ENCODE measurements around the gene METTL27. TPM values are rescaled to one million over a fixed set of nuclear protein-coding genes. Genes with fewer than 3 reads are reported as not detected.
"Not testable (repeated sequence)": the region's sequence is repeated elsewhere in the genome, so short reads cannot be mapped to it uniquely, and the experiment has no call there.

METTL27 gene
- total RNA-seq, 1 experiment from 2014 or later = 4.3 TPM

DNA sequence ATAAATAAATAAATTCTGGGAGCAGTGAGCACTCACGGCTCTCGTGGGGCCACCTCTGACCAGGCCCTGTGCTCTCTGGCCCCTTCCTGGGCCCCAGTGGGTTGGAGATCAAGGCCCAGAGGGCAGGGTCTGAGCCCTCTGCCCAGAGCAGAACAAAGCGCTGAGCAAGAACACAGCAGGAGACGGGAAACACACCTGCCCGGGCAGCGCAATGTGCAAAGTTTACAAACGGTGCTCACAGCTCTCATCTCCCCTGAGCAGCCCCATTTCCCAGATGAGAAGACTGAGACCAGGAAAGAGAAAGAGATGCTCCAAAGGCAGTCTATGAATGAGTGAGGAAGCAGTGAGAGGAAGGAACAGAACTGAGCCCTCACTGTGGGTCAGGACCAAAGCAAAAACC lies 3.0 kb downstream of the METTL27 start:
- H3K9me3 Mint-ChIP-seq = no peaks in the 10 kb centered on the region
- H3K27ac Mint-ChIP-seq = no peak overlapping the region
- H3K27me3 Mint-ChIP-seq (ENCODE audit: low read depth) = no peaks in the 10 kb centered on the region; the same call in 1 of the 2 replicates
- H3K4me1 Mint-ChIP-seq = peaks cover 25% of the 10 kb centered on the region
- no peaks in the 10 kb centered on the region for H3K36me3 Mint-ChIP-seq
- POLR2A ChIA-PET = interaction anchor here (1.3 kb wide), 1 partner anchor 12 kb away, joined by 5 read pairs; no protein-coding TSS in a partner anchor
- DNase-seq (ENCODE audit: low spot score) (no peak), ATAC-seq (no peak)
- no peak overlapping the region for H3K4me3 Mint-ChIP-seq
- TF ChIP-seq NFE2L1 (CRISPR knock-in tag; IDR thresholded peaks at IDR 0.05) (no peak), NFYB (CRISPR knock-in tag; conservative IDR thresholded peaks at IDR 0.05; ENCODE audit: low read depth) (no peak), ZNF416 (CRISPR knock-in tag; IDR thresholded peaks at IDR 0.05) (no peak), ZNF232 (CRISPR knock-in tag; IDR thresholded peaks at IDR 0.05) (no peak), SMAD3 (CRISPR knock-in tag; IDR thresholded peaks at IDR 0.05; ENCODE audit: borderline replicate concordance) (no peak), CREM (CRISPR knock-in tag; IDR thresholded peaks at IDR 0.05) (no peak), SOX15 (CRISPR knock-in tag; IDR thresholded peaks at IDR 0.05) (no peak), TEAD4 (CRISPR knock-in tag; IDR thresholded peaks at IDR 0.05) (no peak)
- TF ChIP-seq, protein P1, sequence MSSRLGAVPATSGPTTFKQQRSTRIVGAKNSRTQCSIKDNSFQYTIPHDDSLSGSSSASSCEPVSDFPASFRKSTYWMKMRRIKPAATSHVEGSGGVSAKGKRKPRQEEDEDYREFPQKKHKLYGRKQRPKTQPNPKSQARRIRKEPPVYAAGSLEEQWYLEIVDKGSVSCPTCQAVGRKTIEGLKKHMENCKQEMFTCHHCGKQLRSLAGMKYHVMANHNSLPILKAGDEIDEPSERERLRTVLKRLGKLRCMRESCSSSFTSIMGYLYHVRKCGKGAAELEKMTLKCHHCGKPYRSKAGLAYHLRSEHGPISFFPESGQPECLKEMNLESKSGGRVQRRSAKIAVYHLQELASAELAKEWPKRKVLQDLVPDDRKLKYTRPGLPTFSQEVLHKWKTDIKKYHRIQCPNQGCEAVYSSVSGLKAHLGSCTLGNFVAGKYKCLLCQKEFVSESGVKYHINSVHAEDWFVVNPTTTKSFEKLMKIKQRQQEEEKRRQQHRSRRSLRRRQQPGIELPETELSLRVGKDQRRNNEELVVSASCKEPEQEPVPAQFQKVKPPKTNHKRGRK (CRISPR knock-in tag; IDR thresholded peaks at IDR 0.05; ENCODE audit: borderline replicate concordance) = no peak
- CTCF ChIA-PET = interaction anchor here (0.6 to 4.6 kb wide), 11 partner anchors 10 to 360 kb away, joined by 3 to 68 read pairs (median 6); partner anchors contain the start of gene CLDN4

DNA sequence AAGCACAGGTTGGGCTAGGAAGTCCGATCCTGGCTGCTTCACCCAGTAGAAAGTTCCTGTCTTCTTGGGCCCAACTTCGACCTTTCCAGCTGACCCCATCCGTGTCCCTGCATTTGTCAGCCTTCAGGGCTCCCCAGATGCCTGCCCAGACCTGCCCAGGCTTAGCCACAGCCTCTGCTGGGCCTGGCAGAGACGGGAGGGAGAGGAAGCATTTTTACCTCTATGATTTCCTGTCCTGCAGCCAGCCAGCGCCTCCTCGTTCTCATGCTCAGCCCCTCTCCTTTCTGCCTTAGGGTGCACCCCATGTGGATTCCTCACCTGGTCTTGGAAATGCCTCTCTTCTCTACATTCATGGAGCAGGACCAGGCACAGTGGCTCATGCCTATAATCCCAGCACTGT lies 3.7 kb downstream of the METTL27 start:
- Mint-ChIP-seq H3K36me3 (peaks cover 2% of the 10 kb centered on the region), H3K4me3 (no peak overlapping the region)

DNA sequence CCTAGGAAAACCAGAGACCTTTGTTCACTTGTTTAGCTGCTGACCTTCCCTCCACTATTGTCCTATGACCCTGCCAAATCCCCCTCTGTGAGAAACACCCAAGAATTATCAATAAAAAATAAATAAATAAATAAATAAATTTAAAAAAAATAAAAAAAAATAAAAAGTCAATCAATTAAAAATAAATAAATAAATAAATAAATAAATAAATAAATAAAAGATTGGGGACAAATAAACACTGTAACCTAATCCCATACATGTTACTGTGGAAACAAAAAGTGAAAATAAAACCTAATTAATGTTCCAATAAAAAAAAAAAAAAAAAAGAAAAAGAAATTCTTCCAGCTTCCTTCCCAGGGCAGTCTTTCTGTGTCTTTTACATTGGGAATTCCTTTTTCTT lies 5.1 kb downstream of the METTL27 start:
- POLR2A ChIA-PET; H3K27me3 Mint-ChIP-seq (ENCODE audit: low read depth); H3K27ac Mint-ChIP-seq; H3K9me3 Mint-ChIP-seq; H3K36me3 Mint-ChIP-seq; H3K4me3 Mint-ChIP-seq; ATAC-seq; DNase-seq (ENCODE audit: low spot score): not testable (repeated sequence)
- peaks cover 33% of the 10 kb centered on the region for H3K4me1 Mint-ChIP-seq
- CTCF ChIA-PET = interaction anchor here (0.5 to 1.4 kb wide), 2 partner anchors 10 to 26 kb away, joined by 3 to 5 read pairs; no protein-coding TSS in a partner anchor
- TF ChIP-seq HMGA2 (CRISPR knock-in tag; IDR thresholded peaks at IDR 0.05) = peak; percentile 91; the same call in 1 of the 2 replicates

More for the DNA sequence above, 3.7 kb downstream of the METTL27 start:
- H3K27ac Mint-ChIP-seq = peak overlapping the region; percentile 76; the same call in 1 of the 2 replicates
- H3K4me1 Mint-ChIP-seq = peaks cover 22% of the 10 kb centered on the region
- ATAC-seq (no peak), DNase-seq (ENCODE audit: low spot score) (no peak)
- TF ChIP-seq, protein P2, sequence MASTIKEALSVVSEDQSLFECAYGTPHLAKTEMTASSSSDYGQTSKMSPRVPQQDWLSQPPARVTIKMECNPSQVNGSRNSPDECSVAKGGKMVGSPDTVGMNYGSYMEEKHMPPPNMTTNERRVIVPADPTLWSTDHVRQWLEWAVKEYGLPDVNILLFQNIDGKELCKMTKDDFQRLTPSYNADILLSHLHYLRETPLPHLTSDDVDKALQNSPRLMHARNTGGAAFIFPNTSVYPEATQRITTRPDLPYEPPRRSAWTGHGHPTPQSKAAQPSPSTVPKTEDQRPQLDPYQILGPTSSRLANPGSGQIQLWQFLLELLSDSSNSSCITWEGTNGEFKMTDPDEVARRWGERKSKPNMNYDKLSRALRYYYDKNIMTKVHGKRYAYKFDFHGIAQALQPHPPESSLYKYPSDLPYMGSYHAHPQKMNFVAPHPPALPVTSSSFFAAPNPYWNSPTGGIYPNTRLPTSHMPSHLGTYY (CRISPR knock-in tag; IDR thresholded peaks at IDR 0.05) = no peak
- TF ChIP-seq, protein P3, sequence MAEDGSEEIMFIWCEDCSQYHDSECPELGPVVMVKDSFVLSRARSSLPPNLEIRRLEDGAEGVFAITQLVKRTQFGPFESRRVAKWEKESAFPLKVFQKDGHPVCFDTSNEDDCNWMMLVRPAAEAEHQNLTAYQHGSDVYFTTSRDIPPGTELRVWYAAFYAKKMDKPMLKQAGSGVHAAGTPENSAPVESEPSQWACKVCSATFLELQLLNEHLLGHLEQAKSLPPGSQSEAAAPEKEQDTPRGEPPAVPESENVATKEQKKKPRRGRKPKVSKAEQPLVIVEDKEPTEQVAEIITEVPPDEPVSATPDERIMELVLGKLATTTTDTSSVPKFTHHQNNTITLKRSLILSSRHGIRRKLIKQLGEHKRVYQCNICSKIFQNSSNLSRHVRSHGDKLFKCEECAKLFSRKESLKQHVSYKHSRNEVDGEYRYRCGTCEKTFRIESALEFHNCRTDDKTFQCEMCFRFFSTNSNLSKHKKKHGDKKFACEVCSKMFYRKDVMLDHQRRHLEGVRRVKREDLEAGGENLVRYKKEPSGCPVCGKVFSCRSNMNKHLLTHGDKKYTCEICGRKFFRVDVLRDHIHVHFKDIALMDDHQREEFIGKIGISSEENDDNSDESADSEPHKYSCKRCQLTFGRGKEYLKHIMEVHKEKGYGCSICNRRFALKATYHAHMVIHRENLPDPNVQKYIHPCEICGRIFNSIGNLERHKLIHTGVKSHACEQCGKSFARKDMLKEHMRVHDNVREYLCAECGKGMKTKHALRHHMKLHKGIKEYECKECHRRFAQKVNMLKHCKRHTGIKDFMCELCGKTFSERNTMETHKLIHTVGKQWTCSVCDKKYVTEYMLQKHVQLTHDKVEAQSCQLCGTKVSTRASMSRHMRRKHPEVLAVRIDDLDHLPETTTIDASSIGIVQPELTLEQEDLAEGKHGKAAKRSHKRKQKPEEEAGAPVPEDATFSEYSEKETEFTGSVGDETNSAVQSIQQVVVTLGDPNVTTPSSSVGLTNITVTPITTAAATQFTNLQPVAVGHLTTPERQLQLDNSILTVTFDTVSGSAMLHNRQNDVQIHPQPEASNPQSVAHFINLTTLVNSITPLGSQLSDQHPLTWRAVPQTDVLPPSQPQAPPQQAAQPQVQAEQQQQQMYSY (CRISPR knock-in tag; IDR thresholded peaks at IDR 0.05) = 0 out of 2 replicates have a peak, but pooled peaks have one; percentile 46
- H3K27me3 Mint-ChIP-seq (ENCODE audit: low read depth) = no peaks in the 10 kb centered on the region
- ChIA-PET CTCF (interaction anchor here (0.6 to 2.4 kb wide), 2 partner anchors 28 to 232 kb away, joined by 3 to 32 read pairs; no protein-coding TSS in a partner anchor), POLR2A (no interaction called here)
- H3K9me3 Mint-ChIP-seq = no peaks in the 10 kb centered on the region

DNA sequence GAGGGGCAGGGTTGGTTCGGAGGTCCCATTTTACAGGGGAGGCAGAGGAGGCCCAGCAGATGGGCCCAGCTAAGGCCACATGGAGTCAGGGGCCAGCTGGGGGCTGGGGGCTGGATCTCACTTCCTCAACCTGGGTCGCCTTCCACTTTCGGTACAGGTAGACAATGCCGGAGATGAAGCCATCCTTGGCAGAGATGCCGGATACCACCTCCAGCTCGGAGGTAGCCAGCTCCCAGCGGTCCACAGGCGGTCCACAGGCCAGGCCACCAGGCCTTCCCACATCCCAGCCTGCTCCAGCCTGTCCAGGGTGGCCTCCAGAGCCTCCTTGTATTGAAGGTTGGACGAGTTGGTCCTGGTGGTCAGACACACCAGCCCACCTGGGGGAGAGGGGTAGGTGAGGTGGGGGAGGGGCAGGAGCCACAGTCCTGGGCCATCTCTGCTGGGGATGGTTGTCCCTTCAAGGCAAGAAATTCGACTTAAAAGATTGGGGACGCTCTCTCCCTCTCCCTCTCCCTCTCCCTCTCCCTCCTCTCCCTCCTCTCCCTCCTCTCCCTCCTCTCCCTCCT lies 7.6 kb downstream of the METTL27 start:
- ATAC-seq (no peak), DNase-seq (ENCODE audit: low spot score) (no peak)
- Mint-ChIP-seq H3K27me3 (ENCODE audit: low read depth) (no peaks in the 10 kb centered on the region), H3K4me3 (no peak overlapping the region), H3K36me3 (peaks cover 5% of the 10 kb centered on the region), H3K4me1 (peaks cover 52% of the 10 kb centered on the region), H3K9me3 (no peaks in the 10 kb centered on the region), H3K27ac (no peak overlapping the region)
- CTCF ChIA-PET = interaction anchor here (1.1 to 2.9 kb wide), 2 partner anchors 10 to 24 kb away, joined by 3 to 28 read pairs; no protein-coding TSS in a partner anchor
- POLR2A ChIA-PET = interaction anchor here (0.8 to 0.9 kb wide), 2 partner anchors 13 to 15 kb away, joined by 4 to 5 read pairs; no protein-coding TSS in a partner anchor
- TF ChIP-seq JUN (CRISPR knock-in tag; IDR thresholded peaks at IDR 0.05) (no peak), ZNF423 (CRISPR knock-in tag; IDR thresholded peaks at IDR 0.05) (no peak), PRRX2 (CRISPR knock-in tag; IDR thresholded peaks at IDR 0.05) (no peak), FOXJ3 (CRISPR knock-in tag; IDR thresholded peaks at IDR 0.05; ENCODE audit: borderline replicate concordance) (no peak), MXD4 (CRISPR knock-in tag; IDR thresholded peaks at IDR 0.05; ENCODE audit: borderline replicate concordance) (no peak), ZNF671 (CRISPR knock-in tag; IDR thresholded peaks at IDR 0.05) (no peak), ZNF232 (CRISPR knock-in tag; IDR thresholded peaks at IDR 0.05) (no peak)
- TF ChIP-seq, protein P4, sequence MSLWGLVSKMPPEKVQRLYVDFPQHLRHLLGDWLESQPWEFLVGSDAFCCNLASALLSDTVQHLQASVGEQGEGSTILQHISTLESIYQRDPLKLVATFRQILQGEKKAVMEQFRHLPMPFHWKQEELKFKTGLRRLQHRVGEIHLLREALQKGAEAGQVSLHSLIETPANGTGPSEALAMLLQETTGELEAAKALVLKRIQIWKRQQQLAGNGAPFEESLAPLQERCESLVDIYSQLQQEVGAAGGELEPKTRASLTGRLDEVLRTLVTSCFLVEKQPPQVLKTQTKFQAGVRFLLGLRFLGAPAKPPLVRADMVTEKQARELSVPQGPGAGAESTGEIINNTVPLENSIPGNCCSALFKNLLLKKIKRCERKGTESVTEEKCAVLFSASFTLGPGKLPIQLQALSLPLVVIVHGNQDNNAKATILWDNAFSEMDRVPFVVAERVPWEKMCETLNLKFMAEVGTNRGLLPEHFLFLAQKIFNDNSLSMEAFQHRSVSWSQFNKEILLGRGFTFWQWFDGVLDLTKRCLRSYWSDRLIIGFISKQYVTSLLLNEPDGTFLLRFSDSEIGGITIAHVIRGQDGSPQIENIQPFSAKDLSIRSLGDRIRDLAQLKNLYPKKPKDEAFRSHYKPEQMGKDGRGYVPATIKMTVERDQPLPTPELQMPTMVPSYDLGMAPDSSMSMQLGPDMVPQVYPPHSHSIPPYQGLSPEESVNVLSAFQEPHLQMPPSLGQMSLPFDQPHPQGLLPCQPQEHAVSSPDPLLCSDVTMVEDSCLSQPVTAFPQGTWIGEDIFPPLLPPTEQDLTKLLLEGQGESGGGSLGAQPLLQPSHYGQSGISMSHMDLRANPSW (CRISPR knock-in tag; conservative IDR thresholded peaks at IDR 0.05; ENCODE audit: low read depth) = no peak

Data from WTC11 (cell line).